GM19238 (cell line): ENCODE data around the gene CHN2.

Source experiments
- DNase-seq: peaks from one replicate; pipeline ENCODE4 v3.0.0; 2011; ENCODE audit warnings: low spot score; ENCODE audit not compliant: insufficient read length

CHN2 gene

DNA sequence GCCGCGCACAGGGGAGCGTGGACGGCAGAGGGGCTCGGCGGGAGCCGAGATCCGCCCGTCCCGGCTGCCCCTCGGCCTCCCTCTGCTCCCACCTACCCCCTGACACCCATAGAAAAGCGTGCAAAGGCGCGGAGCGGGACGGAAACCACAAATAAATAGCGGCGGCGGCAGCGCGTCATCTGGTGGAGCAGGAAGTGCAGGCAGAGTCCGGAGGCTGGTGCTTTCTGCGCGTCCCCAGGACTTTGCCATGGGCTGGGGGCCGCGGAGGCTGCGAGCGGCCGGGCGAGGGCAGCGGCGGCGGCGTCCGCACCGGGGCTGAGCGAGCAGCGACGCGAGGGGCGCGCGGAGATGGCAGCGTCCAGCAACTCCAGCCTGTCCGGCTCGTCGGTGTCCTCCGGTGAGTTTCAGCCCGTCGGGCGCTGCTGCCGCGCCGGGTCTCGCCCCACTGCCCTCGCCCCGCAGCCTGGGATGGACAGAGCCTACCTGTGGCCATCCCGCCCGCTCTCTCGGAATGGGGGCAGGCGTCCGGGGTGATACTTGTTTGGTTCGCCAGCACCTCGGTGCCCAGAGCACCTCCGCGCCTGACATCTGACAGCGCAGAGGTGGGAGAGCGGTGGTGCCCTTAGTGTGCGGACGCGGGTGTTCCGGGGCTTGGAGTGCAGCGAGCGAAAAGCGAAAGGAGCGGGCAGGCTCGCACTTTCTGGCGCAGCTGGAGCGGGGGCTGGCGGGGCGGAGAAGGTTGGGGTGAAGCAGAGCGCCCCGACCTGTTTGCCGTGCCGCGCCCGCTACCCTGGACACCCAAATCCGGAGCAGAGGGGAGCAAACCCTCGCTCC, at the start of gene CHN2:
CHN2 (plus strand) TSS at position 182 of the 834 bp plus-strand sequence.
- DNase-seq = no peak

DNA sequence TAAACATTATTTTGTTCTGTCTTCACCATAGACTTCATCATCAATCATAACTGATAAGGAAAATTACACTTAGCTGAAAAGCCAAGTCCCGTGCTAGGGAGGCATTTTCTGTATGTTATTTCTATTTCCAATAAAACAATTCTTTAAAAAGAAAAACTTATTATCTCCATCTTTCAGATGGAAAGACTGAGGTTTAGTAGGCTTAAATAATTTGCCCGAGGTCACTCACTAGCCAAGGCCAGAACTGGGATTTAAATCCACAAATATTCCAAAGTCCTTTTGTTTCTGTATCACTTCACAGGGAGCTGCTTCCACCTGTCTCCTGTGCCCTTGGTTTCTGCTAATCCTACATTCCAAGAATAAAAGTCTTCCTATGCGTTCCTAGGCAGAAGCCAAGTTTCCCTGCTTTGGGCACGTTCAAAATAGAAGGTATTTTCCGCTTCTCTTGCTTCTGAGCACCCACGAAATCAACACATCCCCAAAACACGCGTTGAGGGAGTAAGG, 49.0 kb upstream of the CHN2 start:
- DNase-seq = no peak

DNA sequence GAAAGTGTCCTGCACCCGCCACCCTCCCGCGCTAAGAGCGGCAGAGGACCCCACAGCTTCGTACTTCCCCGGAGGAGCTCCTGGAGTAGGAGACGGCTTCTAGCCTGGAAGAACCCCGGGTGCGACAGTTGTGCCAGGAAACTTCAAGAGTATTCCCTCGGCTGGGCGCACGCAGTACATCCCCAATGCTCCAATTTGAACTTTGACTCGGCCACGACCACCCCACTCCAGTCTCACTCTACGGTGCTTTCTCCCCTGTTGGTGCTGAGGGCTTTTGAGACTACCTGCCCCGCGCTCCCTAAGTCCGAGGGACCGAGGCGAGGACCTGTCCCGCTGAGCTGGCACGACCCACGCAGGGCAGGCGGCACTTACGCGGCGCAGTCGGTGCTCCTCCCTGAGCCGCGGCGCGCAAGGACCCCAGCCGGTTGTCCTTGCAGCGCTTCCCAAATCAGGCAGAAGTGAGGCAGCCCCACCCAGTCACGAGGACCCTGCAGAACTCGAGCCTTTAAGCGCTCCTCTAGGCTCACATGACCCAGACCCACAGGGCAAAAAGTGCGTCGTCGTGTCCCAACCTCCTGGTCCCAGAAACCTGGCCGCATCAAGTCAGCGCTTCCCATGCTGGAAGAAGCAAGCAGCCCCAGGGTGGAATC, 48.4 kb upstream of the CHN2 start, which contains the start of gene CPVL:
CPVL (minus strand) TSS at position 481 of the 650 bp plus-strand sequence. CDS start 25,476 bp downstream, outside the sequence.
- no peak for DNase-seq

- no peak for DNase-seq
These were observed 47.5 kb upstream of the CHN2 start for GRCh38 chr7:29146888-29147609.

- DNase-seq = no peak
These were observed 46.8 kb upstream of the CHN2 start for GRCh38 chr7:29147821-29148220.

DNA sequence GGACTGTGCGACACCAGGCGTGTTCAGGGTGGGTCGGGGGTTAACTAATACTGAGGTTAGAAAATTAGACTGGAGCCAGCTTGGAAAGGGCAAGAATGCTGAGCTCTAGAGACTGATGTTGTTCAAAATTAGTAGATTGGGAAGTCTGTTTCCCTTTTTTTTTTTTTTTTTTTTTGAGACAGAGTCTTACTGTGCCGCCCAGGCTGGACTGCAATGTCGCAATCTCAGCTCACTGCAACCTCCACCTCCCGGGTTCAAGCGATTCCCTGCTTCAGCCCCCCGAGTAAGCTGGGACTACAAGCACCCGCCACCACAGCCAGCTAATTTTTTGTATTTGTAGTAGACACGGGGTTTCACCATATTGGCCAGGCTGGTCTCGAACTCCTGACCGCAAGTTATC, 45.5 kb upstream of the CHN2 start:
- no peak for DNase-seq

DNA sequence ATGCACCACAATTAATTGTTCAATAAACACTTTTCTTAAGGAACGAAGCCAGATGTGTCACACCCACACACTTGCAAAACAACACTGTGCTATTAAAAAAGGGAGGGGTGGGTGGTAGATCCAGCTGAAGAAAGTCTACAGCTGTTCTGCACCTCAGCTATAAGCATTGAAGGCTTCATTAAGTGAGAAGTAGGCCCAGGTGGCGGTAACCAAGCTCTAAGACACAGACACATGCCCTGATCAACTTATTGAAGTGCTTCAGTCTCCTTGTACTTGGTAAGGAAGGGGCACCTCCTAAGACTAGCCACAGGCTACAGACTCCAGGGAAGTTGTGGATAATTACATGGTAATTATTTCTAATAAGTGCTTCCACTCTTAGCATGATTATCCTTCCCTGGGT, 43.7 kb upstream of the CHN2 start:
- DNase-seq = no peak

DNA sequence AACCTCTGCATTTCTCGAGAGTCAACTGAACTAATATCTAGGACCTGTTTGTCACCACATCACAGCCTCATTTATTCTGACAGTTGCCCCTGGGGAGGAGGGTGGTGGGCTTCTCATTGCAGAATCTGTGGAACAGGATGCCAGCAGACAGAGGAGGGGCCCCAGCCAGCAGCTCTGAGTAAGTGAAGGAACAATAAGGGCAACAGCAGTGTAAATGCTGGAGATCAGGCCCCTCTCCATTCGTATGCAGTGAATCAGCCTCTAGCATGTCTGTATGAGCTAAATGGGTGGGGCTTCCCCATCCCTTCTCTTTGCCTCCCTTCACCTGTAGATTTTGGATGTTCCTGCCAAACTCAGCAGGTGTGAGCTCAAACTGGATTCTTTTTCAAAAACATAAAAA, 40.5 kb upstream of the CHN2 start:
- no peak for DNase-seq

- no peak for DNase-seq
These were observed 37.6 kb upstream of the CHN2 start for GRCh38 chr7:29156907-29157452.

- DNase-seq = no peak
These were observed 35.7 kb upstream of the CHN2 start for GRCh38 chr7:29158795-29159423.

DNA sequence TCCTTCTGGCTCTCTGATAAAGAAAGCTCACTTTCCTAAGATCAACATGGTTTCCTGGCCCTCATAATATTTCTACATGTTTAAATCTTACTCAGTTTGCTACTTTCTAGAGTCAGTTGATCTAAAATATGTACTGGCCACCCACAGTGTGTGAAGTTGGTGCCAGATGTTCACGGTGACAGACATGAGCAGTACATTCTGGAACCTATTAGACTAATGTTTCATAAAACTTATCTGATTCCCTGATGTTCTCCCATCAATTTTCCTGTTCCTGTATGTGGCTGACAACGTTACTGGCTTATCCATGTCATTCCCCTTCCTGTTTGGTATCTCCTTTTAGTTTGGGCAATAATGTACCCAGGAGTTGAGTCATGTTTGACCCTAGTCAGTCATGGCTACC, 34.5 kb upstream of the CHN2 start:
- no peak for DNase-seq

GRCh38 chr7:29161231-29161630, 33.3 kb upstream of the CHN2 start:
- DNase-seq = no peak

- DNase-seq = no peak
These were observed 32.0 kb upstream of the CHN2 start for GRCh38 chr7:29162577-29162976.

DNA sequence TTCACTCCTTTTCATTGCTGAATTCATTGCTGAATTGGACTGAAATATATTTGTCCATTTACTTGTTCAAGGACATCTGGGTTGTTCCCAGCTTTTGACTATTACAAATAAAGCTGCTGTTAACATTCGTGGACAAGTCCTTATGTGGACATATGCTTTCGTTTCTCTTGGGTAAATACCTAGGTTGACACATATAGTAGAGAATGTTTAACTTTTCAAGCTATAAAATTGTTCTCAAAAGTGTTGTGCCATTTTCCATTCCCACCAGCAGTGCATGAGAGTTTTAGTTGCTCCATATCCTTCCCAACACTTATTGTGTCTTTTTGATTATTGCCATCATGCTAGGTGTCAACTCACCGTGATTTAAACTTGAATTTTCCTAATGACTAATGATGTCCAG, 30.7 kb upstream of the CHN2 start:
- no peak for DNase-seq

DNA sequence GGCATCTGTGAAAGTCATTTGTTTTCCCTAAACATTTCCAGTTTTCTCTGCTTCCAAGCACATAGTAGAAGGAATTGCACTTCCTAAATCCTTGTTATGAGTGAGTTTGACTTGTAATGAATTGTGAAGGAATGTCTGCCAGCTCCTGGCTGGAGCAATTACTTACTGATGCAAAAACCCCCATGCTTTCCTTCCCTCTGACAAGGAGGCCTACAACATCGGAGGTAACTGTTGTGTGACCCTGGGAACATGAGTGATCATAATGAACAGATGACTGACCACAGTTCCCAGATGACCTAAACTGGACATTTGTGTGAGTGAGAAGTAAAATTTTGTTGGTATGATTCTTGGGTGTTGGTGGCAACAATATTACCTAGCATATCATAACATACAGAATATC, 26.9 kb upstream of the CHN2 start:
- no peak for DNase-seq

- no peak for DNase-seq
These were observed 23.8 kb upstream of the CHN2 start for GRCh38 chr7:29170781-29171180.

DNA sequence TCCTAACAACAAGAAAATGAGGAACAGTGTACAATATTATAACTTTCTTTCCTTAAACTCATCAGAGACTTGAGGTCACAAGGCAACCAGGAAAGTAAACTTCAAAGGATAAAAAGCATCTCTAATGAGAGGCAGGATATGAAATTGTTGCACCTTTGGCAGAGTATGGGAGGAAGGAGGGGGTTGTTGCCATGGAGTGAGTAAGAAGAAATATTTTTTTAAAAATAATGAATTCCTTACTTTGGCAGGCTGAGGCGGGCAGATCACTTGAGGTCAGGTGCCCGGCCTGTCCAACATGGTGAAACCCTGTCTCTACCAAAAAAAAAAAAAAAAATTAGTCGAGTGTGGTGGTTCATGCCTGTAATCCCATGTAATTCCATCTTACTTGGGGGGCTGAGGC, 21.1 kb upstream of the CHN2 start:
- DNase-seq = no peak

- no peak for DNase-seq
These were observed 16.5 kb upstream of the CHN2 start for GRCh38 chr7:29177963-29178600.

GRCh38 chr7:29179115-29179514, 15.5 kb upstream of the CHN2 start:
- DNase-seq = no peak

DNA sequence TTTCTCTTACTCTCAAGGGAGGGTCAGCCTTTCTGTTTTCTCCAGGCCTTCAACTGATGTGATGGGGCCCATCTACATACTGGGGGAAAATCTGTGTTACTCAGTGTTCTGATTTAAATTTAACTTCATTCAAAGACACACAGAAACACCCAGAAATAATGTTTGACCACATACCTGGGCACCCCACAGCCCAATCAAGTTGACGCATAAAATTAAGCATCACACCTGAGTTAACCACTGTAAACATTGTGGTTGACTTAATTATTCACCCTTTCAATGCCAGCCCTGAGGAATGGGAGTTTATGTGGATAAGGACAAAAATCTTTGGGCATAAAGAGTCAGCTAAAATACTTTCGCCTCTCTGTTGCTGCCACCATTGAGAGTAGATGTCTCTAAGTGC, 10.0 kb upstream of the CHN2 start:
- no peak for DNase-seq

DNA sequence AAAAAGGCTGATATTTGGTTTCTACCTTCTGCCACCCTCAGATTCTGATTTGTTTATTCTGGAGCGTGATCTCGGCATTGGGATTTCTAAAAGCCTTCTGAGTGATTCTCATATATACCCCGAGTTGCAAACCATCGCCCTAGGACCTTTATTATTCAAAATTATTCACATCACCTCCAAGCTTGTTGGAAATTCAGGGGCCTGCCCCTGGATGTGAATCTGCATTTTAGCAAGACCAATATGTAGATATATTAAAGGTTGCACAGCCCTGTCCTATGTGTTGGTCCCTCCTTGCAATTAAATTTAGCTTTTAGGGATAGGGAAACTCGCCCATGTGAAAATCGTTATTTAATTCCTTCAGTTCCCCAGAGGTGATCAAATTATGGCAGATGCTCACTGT, 9.0 kb upstream of the CHN2 start:
- no peak for DNase-seq
